Measurements from ENCODE around the gene KIRREL3.

DNA sequence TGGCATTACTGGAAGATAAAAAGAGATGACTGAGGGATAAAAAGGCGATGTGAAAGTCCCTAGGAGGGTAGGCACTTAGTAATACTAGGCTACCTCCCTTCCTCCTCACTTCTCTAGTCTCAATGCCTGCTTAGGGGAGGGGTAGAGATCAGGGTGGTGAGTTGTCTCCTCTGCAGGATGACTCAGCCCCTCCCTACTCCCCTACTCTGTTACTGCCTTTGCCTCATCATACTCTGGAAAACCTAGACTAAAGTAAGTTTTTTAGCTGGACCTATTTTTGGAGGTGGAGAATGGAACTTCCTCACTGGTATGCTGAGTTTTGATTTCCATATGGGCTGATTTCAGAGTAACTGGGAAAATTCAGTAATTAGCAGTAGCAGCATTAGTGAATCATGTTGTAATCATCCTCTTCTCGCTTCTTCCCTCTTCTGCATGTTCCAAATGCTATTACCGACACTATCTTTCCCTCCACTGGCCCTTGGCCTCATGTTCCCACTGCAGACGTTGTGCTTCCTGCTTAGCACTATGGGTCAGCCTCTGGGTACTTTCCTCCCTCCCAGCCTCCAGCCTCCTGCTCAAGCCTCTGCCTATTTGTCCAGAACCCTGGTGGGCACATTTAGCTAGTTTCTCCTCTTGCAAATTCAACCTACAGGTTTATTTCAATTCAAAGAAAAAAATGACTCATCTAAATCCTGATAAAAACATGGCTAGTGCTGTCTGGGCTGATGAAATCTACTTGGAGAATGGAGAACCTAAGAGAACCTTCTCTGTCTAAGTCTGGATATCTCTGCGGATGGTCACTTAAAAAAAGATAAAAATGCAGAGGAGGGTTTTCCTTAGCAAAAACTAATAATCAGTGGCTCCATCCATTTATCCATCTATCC, 363.4 kb downstream of the KIRREL3 start:
- TF ChIP-seq EZH2phosphoT487 (conservative IDR thresholded peaks at IDR 0.05; ENCODE audit: low read length) = no peak
- TF ChIP-seq, protein P1, sequence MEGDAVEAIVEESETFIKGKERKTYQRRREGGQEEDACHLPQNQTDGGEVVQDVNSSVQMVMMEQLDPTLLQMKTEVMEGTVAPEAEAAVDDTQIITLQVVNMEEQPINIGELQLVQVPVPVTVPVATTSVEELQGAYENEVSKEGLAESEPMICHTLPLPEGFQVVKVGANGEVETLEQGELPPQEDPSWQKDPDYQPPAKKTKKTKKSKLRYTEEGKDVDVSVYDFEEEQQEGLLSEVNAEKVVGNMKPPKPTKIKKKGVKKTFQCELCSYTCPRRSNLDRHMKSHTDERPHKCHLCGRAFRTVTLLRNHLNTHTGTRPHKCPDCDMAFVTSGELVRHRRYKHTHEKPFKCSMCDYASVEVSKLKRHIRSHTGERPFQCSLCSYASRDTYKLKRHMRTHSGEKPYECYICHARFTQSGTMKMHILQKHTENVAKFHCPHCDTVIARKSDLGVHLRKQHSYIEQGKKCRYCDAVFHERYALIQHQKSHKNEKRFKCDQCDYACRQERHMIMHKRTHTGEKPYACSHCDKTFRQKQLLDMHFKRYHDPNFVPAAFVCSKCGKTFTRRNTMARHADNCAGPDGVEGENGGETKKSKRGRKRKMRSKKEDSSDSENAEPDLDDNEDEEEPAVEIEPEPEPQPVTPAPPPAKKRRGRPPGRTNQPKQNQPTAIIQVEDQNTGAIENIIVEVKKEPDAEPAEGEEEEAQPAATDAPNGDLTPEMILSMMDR (IDR thresholded peaks at IDR 0.05; ENCODE audit: insufficient read depth, low read length, poor library complexity, severe bottlenecking) = no peak

Measured in SU-DHL-6 (cell line).